ENCODE results near the gene TEDC1.

- TF ChIP-seq CTCF (IDR thresholded peaks at IDR 0.05 in 4 of 5, conservative IDR thresholded peaks at IDR 0.05 in 1 of 5) (no peak), POLR2A (IDR thresholded peaks at IDR 0.05) (no peak)
These were observed 6.7 kb upstream of the TEDC1 start for GRCh38 chr14:105484069-105484996.

Measured in gastrocnemius medialis (tissue), 4 donors.